GM18526 (cell line): ENCODE measurements around the gene TM6SF1.

Experiments
- POLR2A ChIP-seq: IDR thresholded peaks from 3 replicates; pipeline ENCODE4 v1.6.1; 2011; ENCODE audit not compliant: insufficient read length; ENCODE audit errors: extremely low read depth

Gene TM6SF1

GRCh38 chr15:83106994-83107840, at the start of gene TM6SF1:
Gene TM6SF1 (plus strand): TSS chr15:83107645. CDS start chr15:83107681, 36 bp downstream.
- TF ChIP-seq POLR2A = no peak

- no peak for TF ChIP-seq POLR2A
Observed at GRCh38 chr15:83057696-83058376, 49.6 kb upstream of the TM6SF1 start.

- TF ChIP-seq POLR2A = no peak
Observed at GRCh38 chr15:83061680-83062079, 45.8 kb upstream of the TM6SF1 start.

GRCh38 chr15:83062768-83063180, 44.7 kb upstream of the TM6SF1 start:
- TF ChIP-seq POLR2A = no peak

GRCh38 chr15:83063551-83063950, 43.9 kb upstream of the TM6SF1 start:
- TF ChIP-seq POLR2A = no peak

GRCh38 chr15:83064859-83065258, 42.6 kb upstream of the TM6SF1 start:
- TF ChIP-seq POLR2A = no peak

- no peak for TF ChIP-seq POLR2A
Observed at GRCh38 chr15:83065431-83065830, 42.0 kb upstream of the TM6SF1 start.

GRCh38 chr15:83066034-83066733, 41.3 kb upstream of the TM6SF1 start:
- no peak for TF ChIP-seq POLR2A

GRCh38 chr15:83066734-83067637, 40.5 kb upstream of the TM6SF1 start, which contains the start of gene BTBD1:
Gene BTBD1 (minus strand): TSS chr15:83067252. CDS start chr15:83067151, 101 bp downstream.
- TF ChIP-seq POLR2A = peak; percentile 98

GRCh38 chr15:83067638-83067962, 39.8 kb upstream of the TM6SF1 start:
- no peak for TF ChIP-seq POLR2A

GRCh38 chr15:83068054-83068453, 39.4 kb upstream of the TM6SF1 start:
- TF ChIP-seq POLR2A = no peak

GRCh38 chr15:83077491-83078230, 29.8 kb upstream of the TM6SF1 start:
- no peak for TF ChIP-seq POLR2A

GRCh38 chr15:83078712-83079111, 28.7 kb upstream of the TM6SF1 start:
- no peak for TF ChIP-seq POLR2A
